Right lung (tissue), 5 donors: Measurements from ENCODE around the gene ATXN1. TPM values are rescaled to one million over a fixed set of nuclear protein-coding genes. Genes with fewer than 3 reads are reported as not detected.

ENCODE experiments used
- DNase-seq, 2 donors: peaks; one replicate each; pipeline ENCODE4 v3.0.0-alpha.2; 2013
- polyA plus RNA-seq, 5 donors: library from polyadenylated mRNA; unstranded; fragments of 120-200 nt; gene quantifications; one replicate each; pipeline versions ENCODE4 v1.2.1 to v1.2.3, GENCODE V29; 2013; ENCODE audit warnings: inconsistent platforms in 1 of 5, low replicate concordance in 1 of 5; ENCODE audit not compliant: insufficient read length in 5 of 5, insufficient read depth in 1 of 5

The ATXN1 gene
- polyA plus RNA-seq, 5 donors: 17.6 to 28.3 (median 25.1) TPM

- DNase-seq: peak; percentile 85 to 90
Measured at GRCh38 chr6:16337295-16337975, 423.8 kb downstream of the ATXN1 start.

DNA sequence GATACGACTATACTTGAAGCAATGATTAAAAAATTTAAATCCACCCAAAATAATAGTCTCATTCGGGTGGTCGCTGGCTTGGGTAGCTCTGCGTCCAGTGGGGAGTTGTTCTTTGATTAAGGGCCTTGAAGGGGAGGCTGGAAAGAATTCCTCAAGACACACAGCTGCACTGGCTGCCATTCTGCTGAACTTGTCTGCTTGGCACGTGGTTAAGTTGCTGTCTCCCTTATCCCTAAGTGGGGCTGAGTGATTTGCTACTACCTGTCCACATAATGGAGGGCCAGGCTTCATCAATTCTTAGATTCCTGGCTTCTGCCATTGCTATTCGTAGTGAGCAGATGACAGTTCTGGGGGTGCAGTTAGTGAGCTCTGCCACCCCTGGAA, 424.4 kb downstream of the ATXN1 start:
- no peak for DNase-seq

GRCh38 chr6:16336056-16336818, 425.0 kb downstream of the ATXN1 start:
- DNase-seq: no peak

DNA sequence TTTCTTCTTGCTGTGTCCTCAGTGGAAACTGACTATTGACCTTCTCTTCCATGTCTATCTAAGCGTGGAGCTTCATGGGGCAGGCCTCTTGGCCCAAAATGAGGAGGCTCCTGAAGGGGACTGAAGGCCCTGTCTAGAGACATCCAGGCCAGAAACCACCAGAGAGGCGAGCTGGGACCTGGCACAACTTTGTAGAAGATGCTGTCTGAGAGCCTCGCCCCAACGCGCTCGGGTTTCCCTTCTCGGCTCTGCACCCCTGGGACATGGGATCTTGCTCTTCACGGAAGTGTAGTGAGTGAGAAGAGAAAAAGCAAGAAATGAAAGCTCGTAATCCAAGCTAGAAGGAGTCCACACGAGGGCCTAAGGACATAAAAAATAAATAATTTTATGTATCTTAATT, 426.1 kb downstream of the ATXN1 start:
- DNase-seq: no peak

DNA sequence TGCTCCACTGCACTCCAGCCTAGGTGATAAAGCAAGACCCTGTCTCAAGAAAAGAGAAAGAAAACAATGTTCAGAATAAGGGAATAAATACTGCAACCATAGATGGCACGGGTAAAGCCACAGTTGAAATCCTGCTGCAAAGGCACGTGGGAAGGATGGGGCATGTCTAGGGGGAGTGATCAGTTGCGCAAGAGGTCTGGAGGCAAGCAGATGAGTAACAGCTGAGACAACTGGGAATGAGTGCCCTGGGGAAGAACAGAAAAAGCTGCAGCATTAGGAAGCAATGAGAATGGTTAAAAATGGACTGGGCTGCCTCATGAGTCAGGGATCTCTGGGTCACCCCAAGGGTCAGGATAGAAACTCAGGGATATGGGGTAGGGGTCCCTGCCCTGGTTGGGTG, 426.6 kb downstream of the ATXN1 start:
- peak in 1 of 2 donors; percentile 50 for DNase-seq

DNA sequence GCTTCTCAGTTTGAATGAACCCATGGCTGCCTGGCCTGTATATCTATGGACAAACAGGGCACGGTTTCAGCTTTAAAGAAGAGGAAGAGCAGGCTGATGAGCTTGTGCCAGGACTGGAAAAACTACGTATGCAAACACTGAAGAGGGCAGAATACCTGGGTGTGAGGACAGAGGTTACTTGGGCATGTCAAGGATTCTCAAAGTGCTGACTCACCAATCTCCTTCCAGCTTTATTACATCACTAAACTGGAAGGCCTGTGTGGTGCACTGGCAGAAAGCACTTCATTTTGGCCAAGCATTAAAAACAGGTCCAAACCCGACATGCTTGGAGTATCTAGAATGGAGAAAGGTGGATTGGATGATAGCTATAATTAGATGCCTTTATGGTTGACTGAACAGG, 427.7 kb downstream of the ATXN1 start:
- no peak for DNase-seq

GRCh38 chr6:16332175-16332542, 429.1 kb downstream of the ATXN1 start:
- DNase-seq: peak; percentile 60 to 73

- peak in 1 of 2 donors; percentile 45 for DNase-seq
Measured at GRCh38 chr6:16331384-16332174, 429.7 kb downstream of the ATXN1 start.

DNA sequence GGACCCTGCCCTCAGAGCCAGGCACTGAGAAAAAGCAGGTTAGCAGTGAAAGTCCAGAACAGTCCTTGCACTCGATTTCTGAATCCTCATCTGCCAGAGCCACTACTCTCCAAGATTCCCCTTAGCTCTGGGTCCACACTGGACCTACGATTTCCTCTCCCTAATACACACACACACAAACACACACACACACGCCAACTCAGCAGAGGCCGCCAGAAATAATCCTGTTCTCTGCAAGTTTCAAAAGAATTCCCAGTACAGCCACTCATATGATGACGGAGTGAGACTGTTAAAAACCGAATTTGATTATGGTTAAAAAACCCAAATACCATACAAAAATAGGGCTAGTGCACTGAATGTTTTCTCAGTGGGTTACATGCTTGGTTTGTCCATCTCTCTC, 432.0 kb downstream of the ATXN1 start:
- no peak for DNase-seq

DNA sequence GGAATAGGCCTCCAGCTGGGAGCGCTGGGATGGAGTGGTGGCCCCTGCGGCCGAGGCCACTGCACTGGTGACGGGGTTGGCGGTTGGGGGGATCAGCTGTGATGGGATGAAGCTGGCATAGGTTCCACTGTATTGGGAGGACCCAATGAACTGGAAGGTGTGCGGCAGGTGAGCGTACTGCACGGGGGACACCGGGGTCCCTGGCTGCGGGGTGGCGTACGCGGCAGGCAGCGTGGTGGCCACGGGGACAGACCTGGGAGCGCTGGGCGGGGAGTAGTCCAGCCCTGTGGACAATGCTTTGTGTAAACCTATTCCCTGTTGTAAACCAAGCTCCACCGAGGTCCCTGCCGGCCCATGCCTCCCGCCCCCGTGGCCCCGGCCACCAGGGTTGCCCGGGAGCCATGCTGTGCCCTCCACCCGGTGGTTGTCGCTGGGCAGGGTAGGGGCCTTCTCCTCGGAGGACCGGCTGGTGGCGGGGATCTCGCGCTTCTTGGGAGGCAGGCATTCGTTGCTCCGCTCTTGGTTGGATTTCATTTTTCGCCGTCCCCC, 433.4 kb downstream of the ATXN1 start:
- no peak for DNase-seq

GRCh38 chr6:16326971-16327776, 434.1 kb downstream of the ATXN1 start:
- no peak for DNase-seq

GRCh38 chr6:16326531-16326930, 434.7 kb downstream of the ATXN1 start:
- DNase-seq: no peak

GRCh38 chr6:16324606-16325225, 436.5 kb downstream of the ATXN1 start:
- no peak for DNase-seq

GRCh38 chr6:16324184-16324583, 437.1 kb downstream of the ATXN1 start:
- DNase-seq: no peak

- DNase-seq: peak; percentile 52 to 64
Measured at GRCh38 chr6:16322666-16323312, 438.5 kb downstream of the ATXN1 start.

DNA sequence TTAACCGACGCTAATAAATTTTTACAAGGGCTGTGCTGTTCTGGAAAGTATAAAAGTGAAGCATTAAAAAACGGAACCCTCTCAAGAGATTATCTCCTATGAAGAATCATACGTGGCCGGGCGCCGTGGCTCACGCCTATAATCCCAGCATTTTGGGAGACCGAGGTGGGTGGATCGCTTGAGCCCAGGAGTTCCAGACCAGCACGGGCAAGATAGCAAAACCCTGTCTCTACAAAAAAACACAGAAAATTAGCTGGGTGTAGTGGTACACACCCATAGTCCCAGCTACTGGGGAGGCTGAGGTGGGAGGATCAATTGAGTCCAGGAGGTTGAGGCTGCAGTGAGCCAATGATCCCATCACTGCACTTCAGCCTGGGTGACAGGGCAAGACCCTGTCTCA, 439.4 kb downstream of the ATXN1 start:
- no peak for DNase-seq

- DNase-seq: no peak
Measured at GRCh38 chr6:16321341-16321710, 439.9 kb downstream of the ATXN1 start.

GRCh38 chr6:16320533-16321340, 440.5 kb downstream of the ATXN1 start:
- DNase-seq: no peak

DNA sequence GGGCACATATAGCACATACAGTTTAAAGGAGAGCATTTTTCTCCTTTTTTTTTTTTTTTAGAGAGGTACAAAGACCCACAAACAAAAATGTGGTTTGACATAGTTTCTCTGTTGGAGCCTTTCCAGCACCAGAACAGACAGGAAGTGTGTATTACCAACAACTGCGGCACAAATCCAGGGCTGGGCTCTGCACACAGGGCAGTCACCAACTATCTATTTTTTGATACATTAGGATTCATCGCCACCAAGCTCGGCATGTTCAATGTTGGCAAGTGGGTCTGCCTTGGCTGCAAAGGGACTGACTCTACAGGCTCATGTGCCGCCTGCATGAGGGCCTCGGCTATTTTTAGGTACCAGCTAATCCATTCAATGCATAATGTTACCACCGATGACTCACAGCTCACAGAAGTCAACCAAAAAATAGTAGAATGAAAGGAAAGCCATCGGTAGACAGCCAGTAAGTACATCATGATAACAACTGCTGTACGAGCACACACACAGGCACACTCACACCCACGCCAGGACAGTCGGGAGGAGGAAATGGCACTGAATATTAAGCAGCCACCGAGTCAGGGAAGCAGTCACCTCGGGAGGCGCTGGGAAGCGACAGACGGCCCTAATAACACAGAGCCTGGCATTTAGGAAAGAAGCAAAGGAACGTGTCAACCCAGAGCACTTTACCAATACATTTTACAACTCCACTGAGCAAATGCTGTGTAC, 441.3 kb downstream of the ATXN1 start:
- DNase-seq: peak; percentile 38 to 58
